Measurements from ENCODE around the gene KDM8.

DNA sequence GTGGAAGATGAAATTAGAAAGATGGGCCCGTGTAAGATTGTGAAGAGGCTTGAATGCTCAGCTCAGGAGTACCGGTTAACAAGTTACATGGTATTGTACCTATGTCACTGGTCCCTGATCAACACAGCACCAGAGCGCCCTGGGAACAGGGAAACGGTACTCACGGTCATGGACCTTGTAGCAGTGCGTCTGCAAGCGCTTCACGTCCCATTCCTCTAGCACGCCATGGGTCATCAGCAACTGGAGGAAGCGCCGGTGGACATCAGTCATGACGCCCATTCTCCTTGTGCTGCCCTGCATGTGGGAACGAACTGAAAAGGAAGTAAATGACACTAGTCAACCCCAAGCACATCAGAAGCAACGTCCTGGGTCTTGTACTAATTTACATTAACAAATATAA is 53.9 kb downstream of the KDM8 start:
- TF ChIP-seq, protein P1, sequence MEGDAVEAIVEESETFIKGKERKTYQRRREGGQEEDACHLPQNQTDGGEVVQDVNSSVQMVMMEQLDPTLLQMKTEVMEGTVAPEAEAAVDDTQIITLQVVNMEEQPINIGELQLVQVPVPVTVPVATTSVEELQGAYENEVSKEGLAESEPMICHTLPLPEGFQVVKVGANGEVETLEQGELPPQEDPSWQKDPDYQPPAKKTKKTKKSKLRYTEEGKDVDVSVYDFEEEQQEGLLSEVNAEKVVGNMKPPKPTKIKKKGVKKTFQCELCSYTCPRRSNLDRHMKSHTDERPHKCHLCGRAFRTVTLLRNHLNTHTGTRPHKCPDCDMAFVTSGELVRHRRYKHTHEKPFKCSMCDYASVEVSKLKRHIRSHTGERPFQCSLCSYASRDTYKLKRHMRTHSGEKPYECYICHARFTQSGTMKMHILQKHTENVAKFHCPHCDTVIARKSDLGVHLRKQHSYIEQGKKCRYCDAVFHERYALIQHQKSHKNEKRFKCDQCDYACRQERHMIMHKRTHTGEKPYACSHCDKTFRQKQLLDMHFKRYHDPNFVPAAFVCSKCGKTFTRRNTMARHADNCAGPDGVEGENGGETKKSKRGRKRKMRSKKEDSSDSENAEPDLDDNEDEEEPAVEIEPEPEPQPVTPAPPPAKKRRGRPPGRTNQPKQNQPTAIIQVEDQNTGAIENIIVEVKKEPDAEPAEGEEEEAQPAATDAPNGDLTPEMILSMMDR (IDR thresholded peaks at IDR 0.05), result no peak
- TF ChIP-seq POLR2A (IDR thresholded peaks at IDR 0.05), result no peak
- no peak for TF ChIP-seq EP300 (IDR thresholded peaks at IDR 0.05)
- no peak for TF ChIP-seq POLR2AphosphoS5 (IDR thresholded peaks at IDR 0.05)

Data from gastroesophageal sphincter (tissue), 3 donors.